HFF-Myc (cell line): ENCODE results near the gene HASPIN.

Source experiments
- DNase-seq: peaks from one replicate; pipeline ENCODE4 v3.0.0-alpha.2; 2011; ENCODE audit warnings: low read depth; ENCODE audit errors: extremely low read depth
- H3K4me3 ChIP-seq: replicated peaks from 2 replicates; pipeline ENCODE4 v1.5.1; 2011; ENCODE audit warnings: low read depth, mild to moderate bottlenecking, control low read depth, low read length
- TF ChIP-seq, protein P1 (sequence below): IDR thresholded peaks from 2 replicates; pipeline ENCODE4 v1.5.1; 2012; ENCODE audit warnings: mild to moderate bottlenecking, low read depth, low read length, control low read depth; ENCODE audit errors: missing control alignments

HASPIN gene

GRCh38 chr17:3747805-3748204, 24.1 kb downstream of the HASPIN start:
- TF ChIP-seq, protein P1, sequence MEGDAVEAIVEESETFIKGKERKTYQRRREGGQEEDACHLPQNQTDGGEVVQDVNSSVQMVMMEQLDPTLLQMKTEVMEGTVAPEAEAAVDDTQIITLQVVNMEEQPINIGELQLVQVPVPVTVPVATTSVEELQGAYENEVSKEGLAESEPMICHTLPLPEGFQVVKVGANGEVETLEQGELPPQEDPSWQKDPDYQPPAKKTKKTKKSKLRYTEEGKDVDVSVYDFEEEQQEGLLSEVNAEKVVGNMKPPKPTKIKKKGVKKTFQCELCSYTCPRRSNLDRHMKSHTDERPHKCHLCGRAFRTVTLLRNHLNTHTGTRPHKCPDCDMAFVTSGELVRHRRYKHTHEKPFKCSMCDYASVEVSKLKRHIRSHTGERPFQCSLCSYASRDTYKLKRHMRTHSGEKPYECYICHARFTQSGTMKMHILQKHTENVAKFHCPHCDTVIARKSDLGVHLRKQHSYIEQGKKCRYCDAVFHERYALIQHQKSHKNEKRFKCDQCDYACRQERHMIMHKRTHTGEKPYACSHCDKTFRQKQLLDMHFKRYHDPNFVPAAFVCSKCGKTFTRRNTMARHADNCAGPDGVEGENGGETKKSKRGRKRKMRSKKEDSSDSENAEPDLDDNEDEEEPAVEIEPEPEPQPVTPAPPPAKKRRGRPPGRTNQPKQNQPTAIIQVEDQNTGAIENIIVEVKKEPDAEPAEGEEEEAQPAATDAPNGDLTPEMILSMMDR, result no peak
- DNase-seq, result no peak
- H3K4me3 ChIP-seq, result no peak overlapping the region

- no peak overlapping the region for H3K4me3 ChIP-seq
- TF ChIP-seq, protein P1, result no peak
- DNase-seq, result no peak
These were observed 24.9 kb downstream of the HASPIN start for GRCh38 chr17:3748576-3748975.

GRCh38 chr17:3750296-3750695, 26.6 kb downstream of the HASPIN start:
- DNase-seq, result no peak
- no peak overlapping the region for H3K4me3 ChIP-seq
- TF ChIP-seq, protein P1, result no peak

GRCh38 chr17:3750926-3751325, 27.2 kb downstream of the HASPIN start:
- H3K4me3 ChIP-seq, result no peak overlapping the region
- TF ChIP-seq, protein P1, result no peak
- no peak for DNase-seq

DNA sequence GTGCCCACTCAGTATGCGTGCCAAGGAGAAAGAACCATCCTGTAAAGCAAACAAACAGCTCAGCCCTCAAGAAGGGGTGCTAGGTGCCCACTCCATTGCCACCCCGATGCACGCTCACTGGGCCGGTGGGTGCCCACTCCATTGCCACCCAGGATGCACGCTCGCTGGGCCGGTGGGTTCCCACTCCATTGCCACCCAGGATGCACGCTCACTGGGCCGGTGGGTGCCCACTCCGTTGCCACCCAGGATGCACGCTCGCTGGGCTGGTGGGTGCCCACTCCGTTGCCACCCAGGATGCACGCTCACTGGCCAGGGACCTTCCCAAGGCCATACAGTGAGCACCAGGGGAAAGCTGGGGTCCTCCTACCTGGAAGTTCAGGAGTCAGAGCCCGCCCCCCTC, 28.1 kb downstream of the HASPIN start:
- DNase-seq, result no peak
- TF ChIP-seq, protein P1, result no peak
- no peak overlapping the region for H3K4me3 ChIP-seq

GRCh38 chr17:3753624-3754023, 29.9 kb downstream of the HASPIN start:
- TF ChIP-seq, protein P1, result no peak
- no peak overlapping the region for H3K4me3 ChIP-seq
- no peak for DNase-seq

DNA sequence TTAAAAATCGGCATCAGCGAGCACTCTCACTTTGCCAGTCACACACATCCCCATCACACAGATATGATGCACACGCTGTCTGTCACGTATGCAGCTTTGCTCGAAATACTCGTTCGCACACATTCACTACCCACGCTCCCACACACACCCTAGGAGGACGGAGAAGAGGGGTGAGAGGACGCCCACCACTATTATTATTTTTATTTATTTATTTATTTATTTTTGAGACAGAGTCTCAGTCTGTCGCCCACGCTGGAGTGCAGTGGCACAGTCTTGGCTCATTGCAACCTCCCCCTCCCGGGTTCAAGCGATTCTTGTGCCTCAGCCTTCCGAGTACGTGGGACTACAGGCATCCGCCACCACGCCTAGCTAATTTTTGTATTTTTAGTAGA, 30.4 kb downstream of the HASPIN start:
- no peak overlapping the region for H3K4me3 ChIP-seq
- TF ChIP-seq, protein P1, result no peak

More for the DNA sequence above, 30.4 kb downstream of the HASPIN start:
- no peak for DNase-seq
